DMS53 treated with DMSO at 0.1 percent for 48 hours (cell line): ENCODE results near the gene ERLIN1.

Source experiments
- DNase-seq: peaks from one replicate; lab custom pipeline; 2025; ENCODE audit not compliant: unreplicated experiment; lab: John Stamatoyannopoulos, UW

The ERLIN1 gene

GRCh38 chr10:100173035-100173434, 12.8 kb downstream of the ERLIN1 start:
- DNase-seq, result no peak

GRCh38 chr10:100172349-100172748, 13.5 kb downstream of the ERLIN1 start:
- no peak for DNase-seq

- no peak for DNase-seq
These were observed 17.6 kb downstream of the ERLIN1 start for GRCh38 chr10:100168313-100168643.

- no peak for DNase-seq
These were observed 18.1 kb downstream of the ERLIN1 start for GRCh38 chr10:100167553-100168312.

GRCh38 chr10:100163704-100164621, 21.9 kb downstream of the ERLIN1 start:
- no peak for DNase-seq

- no peak for DNase-seq
These were observed 23.1 kb downstream of the ERLIN1 start for GRCh38 chr10:100162696-100163095.

- no peak for DNase-seq
These were observed 27.6 kb downstream of the ERLIN1 start for GRCh38 chr10:100158044-100158805.

- no peak for DNase-seq
These were observed 28.7 kb downstream of the ERLIN1 start for GRCh38 chr10:100157156-100157555.

- no peak for DNase-seq
These were observed 29.9 kb downstream of the ERLIN1 start for GRCh38 chr10:100155936-100156335.

- DNase-seq, result no peak
These were observed 31.2 kb downstream of the ERLIN1 start for GRCh38 chr10:100154666-100155065.

GRCh38 chr10:100153239-100153825, 32.5 kb downstream of the ERLIN1 start:
- DNase-seq, result no peak

- no peak for DNase-seq
These were observed 34.0 kb downstream of the ERLIN1 start for GRCh38 chr10:100151723-100152300.

GRCh38 chr10:100148353-100149211, 37.2 kb downstream of the ERLIN1 start:
- no peak for DNase-seq

- DNase-seq, result no peak
These were observed 38.8 kb downstream of the ERLIN1 start for GRCh38 chr10:100146875-100147650.

GRCh38 chr10:100146398-100146797, 39.4 kb downstream of the ERLIN1 start:
- no peak for DNase-seq

- no peak for DNase-seq
These were observed 42.1 kb downstream of the ERLIN1 start for GRCh38 chr10:100143756-100144155.

GRCh38 chr10:100141446-100142087, 44.3 kb downstream of the ERLIN1 start:
- DNase-seq, result no peak

- DNase-seq, result no peak
These were observed 45.8 kb downstream of the ERLIN1 start for GRCh38 chr10:100140070-100140469.
